Ovary (tissue), 3 donors: ENCODE measurements around the gene RPL18A.

ENCODE experiments used
- EP300 ChIP-seq: sonication (generic); formaldehyde crosslinking; IDR thresholded peaks from one replicate; pipeline ENCODE4 v1.6.1; 2017; ENCODE audit warnings: antibody characterized with exemption
- POLR2A ChIP-seq: fragments of 450-650 bp; IDR thresholded peaks from one replicate; pipeline ENCODE4 v1.6.1; 2017; ENCODE audit warnings: antibody characterized with exemption, mild to moderate bottlenecking, moderate library complexity
- TF ChIP-seq, protein P1 (sequence below), 3 donors: fragments of 450-650 bp in 2 of 3; fragments of 200-600 bp in 1 of 3; IDR thresholded peaks; one replicate each; pipeline versions ENCODE4 v1.5.1 to v1.8.0; 2016 to 2022; ENCODE audit warnings: antibody characterized with exemption in 3 of 3, mild to moderate bottlenecking in 1 of 3
- donor health status: DM: no; HTN: no; CAD: no.

DNA sequence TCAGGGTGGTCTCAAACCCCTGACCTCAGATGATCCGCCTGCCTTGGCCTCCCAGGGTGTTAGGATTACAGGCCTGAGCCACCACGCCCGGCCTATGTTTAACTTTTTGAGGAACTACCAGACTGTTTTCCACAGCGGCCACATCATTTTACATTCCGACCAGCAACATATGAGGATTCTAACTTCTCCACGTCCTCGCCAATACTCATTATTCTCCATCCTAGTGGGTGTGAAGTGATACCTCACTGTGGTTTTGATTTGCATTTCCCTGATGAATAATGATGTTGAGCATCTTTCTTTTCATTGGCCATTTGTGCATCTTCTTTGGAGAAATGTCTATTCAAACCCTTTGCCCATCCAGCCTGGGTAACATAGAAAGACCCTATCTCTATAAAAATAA is 26.8 kb downstream of the RPL18A start:
- TF ChIP-seq, protein P1, sequence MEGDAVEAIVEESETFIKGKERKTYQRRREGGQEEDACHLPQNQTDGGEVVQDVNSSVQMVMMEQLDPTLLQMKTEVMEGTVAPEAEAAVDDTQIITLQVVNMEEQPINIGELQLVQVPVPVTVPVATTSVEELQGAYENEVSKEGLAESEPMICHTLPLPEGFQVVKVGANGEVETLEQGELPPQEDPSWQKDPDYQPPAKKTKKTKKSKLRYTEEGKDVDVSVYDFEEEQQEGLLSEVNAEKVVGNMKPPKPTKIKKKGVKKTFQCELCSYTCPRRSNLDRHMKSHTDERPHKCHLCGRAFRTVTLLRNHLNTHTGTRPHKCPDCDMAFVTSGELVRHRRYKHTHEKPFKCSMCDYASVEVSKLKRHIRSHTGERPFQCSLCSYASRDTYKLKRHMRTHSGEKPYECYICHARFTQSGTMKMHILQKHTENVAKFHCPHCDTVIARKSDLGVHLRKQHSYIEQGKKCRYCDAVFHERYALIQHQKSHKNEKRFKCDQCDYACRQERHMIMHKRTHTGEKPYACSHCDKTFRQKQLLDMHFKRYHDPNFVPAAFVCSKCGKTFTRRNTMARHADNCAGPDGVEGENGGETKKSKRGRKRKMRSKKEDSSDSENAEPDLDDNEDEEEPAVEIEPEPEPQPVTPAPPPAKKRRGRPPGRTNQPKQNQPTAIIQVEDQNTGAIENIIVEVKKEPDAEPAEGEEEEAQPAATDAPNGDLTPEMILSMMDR (IDR thresholded peaks at IDR 0.05) = no peak
- TF ChIP-seq POLR2A (no peak), EP300 (no peak)
